PFSK-1 (cell line): Measurements from ENCODE around the gene SERPINB10.

Experiments
- FOXP2 ChIP-seq: optimal IDR thresholded peaks from 2 replicates; pipeline ENCODE3; 2011; ENCODE audit warnings: borderline replicate concordance, control low read depth, inconsistent platforms; ENCODE audit not compliant: insufficient read depth; ENCODE audit errors: extremely low read length, extremely low read depth
- POLR2AphosphoS5 ChIP-seq: IDR thresholded peaks from 2 replicates; pipeline ENCODE4 v1.6.1; 2012; ENCODE audit warnings: low read depth, mild to moderate bottlenecking, control low read depth, low read length, moderate library complexity
- SIN3A ChIP-seq: IDR thresholded peaks from 2 replicates; pipeline ENCODE4 v1.6.1; 2012; ENCODE audit warnings: mild to moderate bottlenecking, low read length, moderate library complexity, borderline replicate concordance; ENCODE audit not compliant: insufficient read depth
- TAF1 ChIP-seq: IDR thresholded peaks from 2 replicates; pipeline ENCODE4 v1.6.1; 2012; ENCODE audit warnings: low read length, control low read depth, borderline replicate concordance; ENCODE audit not compliant: insufficient read depth
- TF ChIP-seq, protein P1 (sequence below), 2 experiments: IDR thresholded peaks; 2 replicates each; pipeline versions ENCODE4 v1.6.1 to v1.8.0; 2011 to 2012; ENCODE audit warnings: low read depth in 2 of 2, low read length in 2 of 2, control low read depth in 1 of 2, inconsistent platforms in 1 of 2, mild to moderate bottlenecking in 1 of 2, moderate library complexity in 1 of 2; ENCODE audit not compliant: insufficient read depth in 1 of 2

The SERPINB10 gene

DNA sequence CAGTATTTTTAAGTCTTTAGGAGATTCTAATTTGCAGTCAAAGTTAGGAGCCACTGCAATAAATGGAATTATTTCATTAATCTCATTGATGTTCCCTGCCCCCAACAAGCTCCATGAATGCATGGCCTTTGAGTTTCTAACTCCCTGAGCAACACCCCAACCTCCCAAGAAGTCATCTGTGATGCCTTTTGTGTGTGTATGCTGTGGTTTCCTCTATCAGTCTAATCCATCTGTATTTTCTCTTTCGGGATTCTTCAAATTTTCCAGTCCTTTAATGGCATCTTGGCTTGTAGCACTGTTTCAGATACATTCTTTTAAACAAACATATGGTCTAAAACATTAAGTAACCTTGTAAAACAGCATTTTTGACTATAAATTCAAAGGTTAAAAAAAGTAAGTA is 16.8 kb downstream of the SERPINB10 start:
- TF ChIP-seq FOXP2 (no peak), SIN3A (no peak), TAF1 (no peak), POLR2AphosphoS5 (no peak)
- TF ChIP-seq, protein P1, sequence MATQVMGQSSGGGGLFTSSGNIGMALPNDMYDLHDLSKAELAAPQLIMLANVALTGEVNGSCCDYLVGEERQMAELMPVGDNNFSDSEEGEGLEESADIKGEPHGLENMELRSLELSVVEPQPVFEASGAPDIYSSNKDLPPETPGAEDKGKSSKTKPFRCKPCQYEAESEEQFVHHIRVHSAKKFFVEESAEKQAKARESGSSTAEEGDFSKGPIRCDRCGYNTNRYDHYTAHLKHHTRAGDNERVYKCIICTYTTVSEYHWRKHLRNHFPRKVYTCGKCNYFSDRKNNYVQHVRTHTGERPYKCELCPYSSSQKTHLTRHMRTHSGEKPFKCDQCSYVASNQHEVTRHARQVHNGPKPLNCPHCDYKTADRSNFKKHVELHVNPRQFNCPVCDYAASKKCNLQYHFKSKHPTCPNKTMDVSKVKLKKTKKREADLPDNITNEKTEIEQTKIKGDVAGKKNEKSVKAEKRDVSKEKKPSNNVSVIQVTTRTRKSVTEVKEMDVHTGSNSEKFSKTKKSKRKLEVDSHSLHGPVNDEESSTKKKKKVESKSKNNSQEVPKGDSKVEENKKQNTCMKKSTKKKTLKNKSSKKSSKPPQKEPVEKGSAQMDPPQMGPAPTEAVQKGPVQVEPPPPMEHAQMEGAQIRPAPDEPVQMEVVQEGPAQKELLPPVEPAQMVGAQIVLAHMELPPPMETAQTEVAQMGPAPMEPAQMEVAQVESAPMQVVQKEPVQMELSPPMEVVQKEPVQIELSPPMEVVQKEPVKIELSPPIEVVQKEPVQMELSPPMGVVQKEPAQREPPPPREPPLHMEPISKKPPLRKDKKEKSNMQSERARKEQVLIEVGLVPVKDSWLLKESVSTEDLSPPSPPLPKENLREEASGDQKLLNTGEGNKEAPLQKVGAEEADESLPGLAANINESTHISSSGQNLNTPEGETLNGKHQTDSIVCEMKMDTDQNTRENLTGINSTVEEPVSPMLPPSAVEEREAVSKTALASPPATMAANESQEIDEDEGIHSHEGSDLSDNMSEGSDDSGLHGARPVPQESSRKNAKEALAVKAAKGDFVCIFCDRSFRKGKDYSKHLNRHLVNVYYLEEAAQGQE (IDR thresholded peaks at IDR 0.05; ENCODE audit: insufficient read depth in 1 of 2, low read depth in 2 of 2, low read length in 2 of 2): no peak

DNA sequence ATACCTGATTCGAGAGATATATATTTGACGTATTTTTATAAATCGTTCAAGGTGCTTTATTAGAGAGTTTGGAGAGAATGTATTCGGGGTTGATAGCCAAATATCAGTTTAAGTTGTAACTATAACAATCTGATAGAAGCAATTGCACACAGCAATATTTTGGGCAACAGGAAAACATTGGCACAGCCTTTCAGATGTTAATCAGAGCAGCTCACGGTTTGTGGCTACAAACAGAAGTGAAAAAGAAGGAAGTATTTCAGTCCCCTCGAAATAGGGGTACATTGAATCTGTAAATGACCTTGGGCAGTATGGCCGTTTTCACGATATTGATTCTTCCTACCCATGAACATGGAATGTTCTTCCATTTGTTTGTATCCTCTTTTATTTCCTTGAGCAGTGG is 20.6 kb downstream of the SERPINB10 start:
- TF ChIP-seq SIN3A: no peak
- no peak for TF ChIP-seq POLR2AphosphoS5
- no peak for TF ChIP-seq TAF1
- TF ChIP-seq, protein P1 (IDR thresholded peaks at IDR 0.05; ENCODE audit: insufficient read depth in 1 of 2, low read depth in 2 of 2, low read length in 2 of 2): no peak
- TF ChIP-seq FOXP2: no peak

DNA sequence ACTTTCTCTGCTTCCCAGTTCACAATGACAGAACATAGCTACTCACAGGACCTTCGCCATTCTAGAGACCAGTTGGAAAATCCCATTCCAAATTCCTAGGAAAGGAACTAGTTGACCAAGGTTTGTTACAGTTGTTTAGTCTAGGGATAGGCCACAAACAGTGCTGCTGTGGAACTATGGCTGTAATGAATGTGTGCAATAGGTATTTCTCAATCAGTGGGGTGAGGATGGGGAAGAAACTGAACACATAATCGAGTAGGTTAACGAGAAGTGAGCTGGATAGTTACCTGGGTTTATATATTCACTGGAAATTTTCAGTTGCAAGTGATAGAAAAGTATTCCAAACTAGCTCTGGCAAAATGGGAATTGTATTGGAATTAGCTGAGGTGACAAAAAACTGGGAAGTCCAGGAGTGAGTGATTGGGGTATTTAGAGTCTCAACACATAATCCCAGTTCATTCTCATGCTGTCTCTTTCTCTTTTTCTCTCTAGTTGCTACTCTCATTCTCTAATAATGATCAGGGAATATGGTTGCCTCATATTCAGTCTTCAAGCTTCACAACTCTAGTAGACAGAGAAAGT is 23.1 kb downstream of the SERPINB10 start:
- TF ChIP-seq, protein P1 (IDR thresholded peaks at IDR 0.05; ENCODE audit: insufficient read depth in 1 of 2, low read depth in 2 of 2, low read length in 2 of 2): no peak
- no peak for TF ChIP-seq FOXP2

GRCh38 chr18:63936156-63936931 is 28.6 kb downstream of the SERPINB10 start:
- peak; percentile 94 for TF ChIP-seq FOXP2
- TF ChIP-seq SIN3A: no peak
- TF ChIP-seq, protein P1 (IDR thresholded peaks at IDR 0.05; ENCODE audit: insufficient read depth in 1 of 2, low read depth in 2 of 2, low read length in 2 of 2): no peak
- no peak for TF ChIP-seq POLR2AphosphoS5
- no peak for TF ChIP-seq TAF1
